ENCODE data around the gene NRL. TPM values are rescaled to one million over a fixed set of nuclear protein-coding genes. Genes with fewer than 3 reads are reported as not detected.
"Not testable (repeated sequence)": the region's sequence is repeated elsewhere in the genome, so short reads cannot be mapped to it uniquely, and the experiment has no call there.

Gene NRL
- total and polyA plus RNA-seq, 9 of the 15 experiments (the other 6 are each of a cell fraction or from before 2014, with no cell fraction given), result 0.07 to 2.7 (median 1.4) TPM; not detected in 1

GRCh38 chr14:24031331-24031730 lies 83.4 kb downstream of the NRL start:
- H4K20me1 ChIP-seq (replicated peaks; ENCODE audit: control insufficient read depth, insufficient read depth, low read length); H2AFZ ChIP-seq (ENCODE audit: low read depth, low read length); H3K9me3 ChIP-seq (replicated peaks; ENCODE audit: control insufficient read depth, insufficient read depth, low read depth, low read length); H3K4me2 ChIP-seq (ENCODE audit: insufficient read depth, low read length); H3K9ac ChIP-seq (ENCODE audit: insufficient read depth in 1 of 2, low read depth in 2 of 2, low read length in 2 of 2); POLR2A ChIA-PET; in situ Hi-C loops (cut with MboI); H3K9me1 ChIP-seq (ENCODE audit: control insufficient read depth, insufficient read depth, low read length); DNase-seq (ENCODE audit: extremely low read depth in 1 of 4, low spot score in 3 of 4); ATAC-seq; BruUV-seq (replicated peaks); H3K27me3 ChIP-seq (ENCODE audit: control insufficient read depth in 2 of 2, insufficient read depth in 2 of 2, low read length in 2 of 2); H3K36me3 ChIP-seq (ENCODE audit: control insufficient read depth, insufficient read depth, low read length); H3K4me3 ChIP-seq; H3K79me2 ChIP-seq (ENCODE audit: control insufficient read depth, insufficient read depth, low read length); FAIRE-seq; H3K27ac ChIP-seq (ENCODE audit: extremely low read depth, low read depth, low read length); intact Hi-C loops (cut with micrococcal nuclease); CTCF ChIA-PET (ENCODE audit: low intra/inter-chr PET ratio); H3K4me1 ChIP-seq (replicated peaks in 1 of 2; ENCODE audit: control insufficient read depth in 2 of 2, insufficient read depth in 2 of 2, low read length in 2 of 2): not testable (repeated sequence)
- WGBS (ENCODE audit: insufficient coverage, low coverage, missing lambda C conversion rate), result 0% methylated on average over 2 of the region's 2 CpGs
- TF ChIP-seq ZNF146 (CRISPR knock-in tag; IDR thresholded peaks at IDR 0.05; ENCODE audit: unreplicated experiment), result peak; percentile 49

- POLR2A ChIA-PET, result not testable (repeated sequence)
These were observed 85.1 kb downstream of the NRL start for GRCh38 chr14:24029687-24030086.

More at GRCh38 chr14:24029687-24030086, 85.1 kb downstream of the NRL start:
- intact Hi-C loops (cut with micrococcal nuclease); CTCF ChIA-PET (ENCODE audit: low intra/inter-chr PET ratio); H3K27me3 ChIP-seq (ENCODE audit: control insufficient read depth in 2 of 2, insufficient read depth in 2 of 2, low read length in 2 of 2); BruUV-seq (replicated peaks); H3K9me3 ChIP-seq (replicated peaks; ENCODE audit: control insufficient read depth, insufficient read depth, low read depth, low read length); H3K9me1 ChIP-seq (ENCODE audit: control insufficient read depth, insufficient read depth, low read length); DNase-seq (ENCODE audit: extremely low read depth in 1 of 4, low spot score in 3 of 4); ATAC-seq; H3K4me3 ChIP-seq; H3K36me3 ChIP-seq (ENCODE audit: control insufficient read depth, insufficient read depth, low read length); H3K4me2 ChIP-seq (ENCODE audit: insufficient read depth, low read length); H3K9ac ChIP-seq (ENCODE audit: insufficient read depth in 1 of 2, low read depth in 2 of 2, low read length in 2 of 2); H3K27ac ChIP-seq (ENCODE audit: extremely low read depth, low read depth, low read length); H3K4me1 ChIP-seq (replicated peaks in 1 of 2; ENCODE audit: control insufficient read depth in 2 of 2, insufficient read depth in 2 of 2, low read length in 2 of 2); in situ Hi-C loops (cut with MboI); FAIRE-seq; H4K20me1 ChIP-seq (replicated peaks; ENCODE audit: control insufficient read depth, insufficient read depth, low read length); H2AFZ ChIP-seq (ENCODE audit: low read depth, low read length); H3K79me2 ChIP-seq (ENCODE audit: control insufficient read depth, insufficient read depth, low read length): not testable (repeated sequence)
- 75% methylated on average over 1 of the region's 3 CpGs for WGBS (ENCODE audit: insufficient coverage, low coverage, missing lambda C conversion rate)

Small RNAs within 50 kb of the gene (microRNA-seq; reads per million reads assigned to microRNA genes)
- gene MIR7703 (ENCODE audit: borderline microRNAs expressed), result not detected

Small RNAs within 50 kb of the gene (small RNA-seq; reads per million reads assigned to genes)
- 3.2 reads per million, percentile 89 among the genes with 10 or more reads in this experiment for gene RNA5SP383

Other genes with a start within 250 kb of the NRL start
Only the 7 nearest of the 30 such genes appear.
- 30.4 and 37.6 TPM in 2 replicates for gene PCK2, start 20.6 kb downstream of the NRL start, total RNA-seq (2014; rRNA removed)
- gene PCK2, start 20.6 kb downstream of the NRL start, total RNA-seq (2014; rRNA removed; fragmentation: Illumina TruSeq; extraction: Trizol), result 12.0 and 13.6 TPM in 2 replicates
- 15.9 TPM in 2 replicates for gene PCK2, start 20.6 kb downstream of the NRL start, total RNA-seq (2015; rRNA removed; fragmentation: Illumina TruSeq; extraction: Trizol)
- 55.8 and 60.9 TPM in 2 replicates for gene PCK2, start 20.6 kb downstream of the NRL start, total RNA-seq (2021)
- gene PCK2, start 20.6 kb downstream of the NRL start, polyA plus RNA-seq (2011; rRNA removed), result 33.8 and 39.5 TPM in 2 replicates
- 42.5 and 58.2 TPM in 2 replicates for gene PCK2, start 20.6 kb downstream of the NRL start, polyA plus RNA-seq (2014; fragmentation: Illumina TruSeq; extraction: Trizol)
- 1 to 10 TPM; 3.3 to 6.6 TPM for gene PCK2, start 20.6 kb downstream of the NRL start, polyA plus RNA-seq (2014; fragmentation: Nextera tagmentation; extraction: Ambion mirVana)
- 50.1 and 52.8 TPM in 2 replicates for gene PCK2, start 20.6 kb downstream of the NRL start, polyA plus RNA-seq (2014; rRNA removed)
- gene DCAF11, start 172 bp downstream of the NRL start, total RNA-seq (2014; rRNA removed), result 39.8 and 53.8 TPM in 2 replicates
- gene DCAF11, start 172 bp downstream of the NRL start, total RNA-seq (2014; rRNA removed; fragmentation: Illumina TruSeq; extraction: Trizol), result 23.6 and 25.8 TPM in 2 replicates
- 33.9 and 36.6 TPM in 2 replicates for gene DCAF11, start 172 bp downstream of the NRL start, total RNA-seq (2015; rRNA removed; fragmentation: Illumina TruSeq; extraction: Trizol)
- 32.6 and 36.4 TPM in 2 replicates for gene DCAF11, start 172 bp downstream of the NRL start, total RNA-seq (2021)
- 37.8 and 38.4 TPM in 2 replicates for gene DCAF11, start 172 bp downstream of the NRL start, polyA plus RNA-seq (2011; rRNA removed)
- 42.2 and 43.9 TPM in 2 replicates for gene DCAF11, start 172 bp downstream of the NRL start, polyA plus RNA-seq (2014; fragmentation: Illumina TruSeq; extraction: Trizol)
- 1 to 10 TPM; 8.5 to 9.2 TPM for gene DCAF11, start 172 bp downstream of the NRL start, polyA plus RNA-seq (2014; fragmentation: Nextera tagmentation; extraction: Ambion mirVana)
- gene DCAF11, start 172 bp downstream of the NRL start, polyA plus RNA-seq (2014; rRNA removed), result 41.1 and 46.2 TPM in 2 replicates
- gene FITM1, start 15.7 kb upstream of the NRL start, total RNA-seq (2014; rRNA removed), result 0.09 TPM in 1 of 2 replicates, not detected in the other
- gene FITM1, start 15.7 kb upstream of the NRL start, total RNA-seq (2014; rRNA removed; fragmentation: Illumina TruSeq; extraction: Trizol), result not detected in 2 replicates
- gene FITM1, start 15.7 kb upstream of the NRL start, total RNA-seq (2015; rRNA removed; fragmentation: Illumina TruSeq; extraction: Trizol), result not detected in 2 replicates
- gene FITM1, start 15.7 kb upstream of the NRL start, total RNA-seq (2021), result 0.20 TPM in 1 of 2 replicates, not detected in the other
- gene FITM1, start 15.7 kb upstream of the NRL start, polyA plus RNA-seq (2011; rRNA removed), result 0.11 TPM in 1 of 2 replicates, not detected in the other
- gene FITM1, start 15.7 kb upstream of the NRL start, polyA plus RNA-seq (2014; fragmentation: Illumina TruSeq; extraction: Trizol), result not detected in 2 replicates
- not detected for gene FITM1, start 15.7 kb upstream of the NRL start, polyA plus RNA-seq (2014; fragmentation: Nextera tagmentation; extraction: Ambion mirVana)
- 0.20 TPM in 1 of 2 replicates, not detected in the other for gene FITM1, start 15.7 kb upstream of the NRL start, polyA plus RNA-seq (2014; rRNA removed)
- 63.9 and 70.9 TPM in 2 replicates for gene PSME1, start 21.2 kb upstream of the NRL start, total RNA-seq (2014; rRNA removed)
- gene PSME1, start 21.2 kb upstream of the NRL start, total RNA-seq (2014; rRNA removed; fragmentation: Illumina TruSeq; extraction: Trizol), result 67.6 and 69.7 TPM in 2 replicates
- 71.4 TPM in 2 replicates for gene PSME1, start 21.2 kb upstream of the NRL start, total RNA-seq (2015; rRNA removed; fragmentation: Illumina TruSeq; extraction: Trizol)
- 65.6 and 66.9 TPM in 2 replicates for gene PSME1, start 21.2 kb upstream of the NRL start, total RNA-seq (2021)
- gene PSME1, start 21.2 kb upstream of the NRL start, polyA plus RNA-seq (2011; rRNA removed), result 20.3 and 28.1 TPM in 2 replicates
- 67.5 and 74.0 TPM in 2 replicates for gene PSME1, start 21.2 kb upstream of the NRL start, polyA plus RNA-seq (2014; fragmentation: Illumina TruSeq; extraction: Trizol)
- 100 to 1,000 TPM; 163 to 180 TPM for gene PSME1, start 21.2 kb upstream of the NRL start, polyA plus RNA-seq (2014; fragmentation: Nextera tagmentation; extraction: Ambion mirVana)
- 42.4 and 51.2 TPM in 2 replicates for gene PSME1, start 21.2 kb upstream of the NRL start, polyA plus RNA-seq (2014; rRNA removed)
- gene EMC9, start 26.6 kb upstream of the NRL start, total RNA-seq (2014; rRNA removed), result 13.0 and 15.6 TPM in 2 replicates
- 4.1 and 5.7 TPM in 2 replicates for gene EMC9, start 26.6 kb upstream of the NRL start, total RNA-seq (2014; rRNA removed; fragmentation: Illumina TruSeq; extraction: Trizol)
- gene EMC9, start 26.6 kb upstream of the NRL start, total RNA-seq (2015; rRNA removed; fragmentation: Illumina TruSeq; extraction: Trizol), result 7.8 and 8.9 TPM in 2 replicates
- gene EMC9, start 26.6 kb upstream of the NRL start, total RNA-seq (2021), result 13.2 and 13.3 TPM in 2 replicates
- gene EMC9, start 26.6 kb upstream of the NRL start, polyA plus RNA-seq (2011; rRNA removed), result 8.1 and 10.0 TPM in 2 replicates
- gene EMC9, start 26.6 kb upstream of the NRL start, polyA plus RNA-seq (2014; fragmentation: Illumina TruSeq; extraction: Trizol), result 7.3 and 10.0 TPM in 2 replicates
- 1 to 10 TPM; 3.1 to 4.5 TPM for gene EMC9, start 26.6 kb upstream of the NRL start, polyA plus RNA-seq (2014; fragmentation: Nextera tagmentation; extraction: Ambion mirVana)
- gene EMC9, start 26.6 kb upstream of the NRL start, polyA plus RNA-seq (2014; rRNA removed), result 12.4 and 13.3 TPM in 2 replicates
- 130 and 163 TPM in 2 replicates for gene PSME2, start 31.7 kb upstream of the NRL start, total RNA-seq (2014; rRNA removed)
- 150 and 153 TPM in 2 replicates for gene PSME2, start 31.7 kb upstream of the NRL start, total RNA-seq (2014; rRNA removed; fragmentation: Illumina TruSeq; extraction: Trizol)
- 159 and 161 TPM in 2 replicates for gene PSME2, start 31.7 kb upstream of the NRL start, total RNA-seq (2015; rRNA removed; fragmentation: Illumina TruSeq; extraction: Trizol)
- 111 and 121 TPM in 2 replicates for gene PSME2, start 31.7 kb upstream of the NRL start, total RNA-seq (2021)
- 109 and 134 TPM in 2 replicates for gene PSME2, start 31.7 kb upstream of the NRL start, polyA plus RNA-seq (2011; rRNA removed)
- 161 and 169 TPM in 2 replicates for gene PSME2, start 31.7 kb upstream of the NRL start, polyA plus RNA-seq (2014; fragmentation: Illumina TruSeq; extraction: Trizol)
- 100 to 1,000 TPM; 540 to 579 TPM for gene PSME2, start 31.7 kb upstream of the NRL start, polyA plus RNA-seq (2014; fragmentation: Nextera tagmentation; extraction: Ambion mirVana)
- 169 and 208 TPM in 2 replicates for gene PSME2, start 31.7 kb upstream of the NRL start, polyA plus RNA-seq (2014; rRNA removed)
- 35.7 and 42.0 TPM in 2 replicates for gene RNF31, start 32.5 kb upstream of the NRL start, total RNA-seq (2014; rRNA removed)
- 14.2 and 16.4 TPM in 2 replicates for gene RNF31, start 32.5 kb upstream of the NRL start, total RNA-seq (2014; rRNA removed; fragmentation: Illumina TruSeq; extraction: Trizol)
- gene RNF31, start 32.5 kb upstream of the NRL start, total RNA-seq (2015; rRNA removed; fragmentation: Illumina TruSeq; extraction: Trizol), result 19.1 and 19.2 TPM in 2 replicates
- gene RNF31, start 32.5 kb upstream of the NRL start, total RNA-seq (2021), result 40.4 and 47.6 TPM in 2 replicates
- 10.4 and 10.9 TPM in 2 replicates for gene RNF31, start 32.5 kb upstream of the NRL start, polyA plus RNA-seq (2011; rRNA removed)
- gene RNF31, start 32.5 kb upstream of the NRL start, polyA plus RNA-seq (2014; fragmentation: Illumina TruSeq; extraction: Trizol), result 24.3 and 37.9 TPM in 2 replicates
- 1 to 10 TPM; 3.1 to 6.1 TPM for gene RNF31, start 32.5 kb upstream of the NRL start, polyA plus RNA-seq (2014; fragmentation: Nextera tagmentation; extraction: Ambion mirVana)
- 28.8 and 33.2 TPM in 2 replicates for gene RNF31, start 32.5 kb upstream of the NRL start, polyA plus RNA-seq (2014; rRNA removed)